Urinary bladder (tissue), 4 donors: ENCODE measurements around the gene ZBTB2. TPM values are rescaled to one million over a fixed set of nuclear protein-coding genes. Genes with fewer than 3 reads are reported as not detected.
"Not testable (repeated sequence)": the region's sequence is repeated elsewhere in the genome, so short reads cannot be mapped to it uniquely, and the experiment has no call there.

Experiments
- DNase-seq: peaks from one replicate; pipeline ENCODE4 v3.0.0-alpha.2; 2015; ENCODE audit errors: extremely low spot score
- H3K27ac ChIP-seq: one replicate; pipeline ENCODE4 v1.5.1; 2013; ENCODE audit warnings: low read depth, mild to moderate bottlenecking, moderate library complexity
- H3K36me3 ChIP-seq: one replicate; pipeline ENCODE4 v1.6.1; 2013; ENCODE audit warnings: mild to moderate bottlenecking, moderate library complexity; ENCODE audit not compliant: insufficient read depth
- H3K4me1 ChIP-seq: one replicate; pipeline ENCODE4 v1.6.1; 2013; ENCODE audit warnings: mild to moderate bottlenecking, moderate library complexity; ENCODE audit not compliant: insufficient read depth
- H3K4me3 ChIP-seq: one replicate; pipeline ENCODE4 v1.5.1; 2013; ENCODE audit warnings: low read depth, low read length
- WGBS: extraction: QIAGEN DNeasy Blood & Tissue Kit; methylation state at CpG from one replicate; pipeline ENCODE4 v1.1.7; 2013; 5-methylcytosine and 5-hydroxymethylcytosine counted together
- polyA plus RNA-seq: library from polyadenylated mRNA; stranded (reverse); fragments of 200-250 nt; gene quantifications from one replicate; pipeline ENCODE4 v1.2.3, GENCODE V29; 2013
- total RNA-seq: library from RNA; depleted of rRNA; stranded (reverse); fragments of >200 nt; gene quantifications from one replicate; pipeline ENCODE4 v1.2.3, GENCODE V29; 2014
- donor health status: healthy with polysubstance abuse.
- donor health status: healthy.

Gene ZBTB2
- total and polyA plus RNA-seq, 2 donors: 10.3 to 14.2 TPM

DNA sequence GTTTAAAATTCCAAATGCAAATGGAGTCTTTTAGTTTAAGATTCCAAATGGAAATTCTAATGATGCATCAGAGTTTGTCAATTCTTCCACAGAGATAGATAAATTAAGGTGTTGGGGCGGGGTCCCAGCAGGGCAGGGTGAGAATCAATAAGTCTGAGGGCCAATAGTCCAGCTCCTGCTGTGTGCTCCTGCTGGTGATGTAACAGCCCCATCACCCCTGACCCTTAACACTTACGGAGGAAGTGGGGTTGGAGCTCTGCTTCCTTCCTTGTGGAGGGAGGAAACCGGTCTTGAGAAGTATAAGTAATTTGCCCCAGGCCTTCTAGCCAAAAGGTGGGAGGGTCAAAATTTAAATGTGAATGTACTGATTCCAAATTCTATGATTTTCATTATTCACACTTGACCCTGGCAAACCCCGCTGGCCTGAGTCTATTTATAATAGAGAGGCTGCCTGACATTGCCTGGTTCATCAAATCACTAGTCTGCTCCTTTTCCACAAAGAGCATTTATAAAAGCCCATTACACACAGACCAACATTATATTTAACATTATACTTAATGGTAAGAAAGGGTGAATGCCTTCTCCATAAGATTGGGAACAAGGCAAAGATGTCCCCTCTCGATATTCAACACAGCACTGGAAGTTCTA lies 17.2 kb downstream of the ZBTB2 start:
- Histone ChIP-seq H3K4me1 (no peaks in the 10 kb centered on the region), H3K27ac (no peak overlapping the region)

DNA sequence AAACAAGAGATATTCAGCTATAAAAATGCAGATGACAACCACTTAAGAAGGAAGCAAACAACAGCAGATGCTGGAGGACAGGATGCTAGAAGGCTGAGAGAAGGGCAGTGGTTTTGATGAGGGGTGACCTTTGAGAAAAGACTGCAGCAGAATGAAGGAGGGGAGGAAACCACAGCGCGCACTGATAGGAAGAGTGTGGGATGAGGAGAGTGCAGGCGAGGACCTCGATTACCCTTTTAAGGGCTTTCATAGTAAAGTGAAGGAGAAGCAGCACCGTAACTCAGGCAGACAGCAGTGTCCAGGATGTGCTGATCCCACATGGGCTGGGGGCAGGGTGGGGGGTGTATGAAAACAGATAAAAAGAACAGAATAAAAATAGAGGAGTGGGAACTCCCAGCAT lies 19.2 kb downstream of the ZBTB2 start:
- H3K36me3 ChIP-seq: no peaks in the 10 kb centered on the region
- no peak overlapping the region for H3K27ac ChIP-seq
- WGBS: 86% methylated on average over 5 of the region's 5 CpGs
- H3K4me3 ChIP-seq: no peak overlapping the region
- no peaks in the 10 kb centered on the region for H3K4me1 ChIP-seq
- no peak for DNase-seq

More for the DNA sequence above, 17.2 kb downstream of the ZBTB2 start:
- no peaks in the 10 kb centered on the region for H3K36me3 ChIP-seq
- 81% methylated on average over 5 of the region's 5 CpGs for WGBS
- no peak for DNase-seq
- no peak overlapping the region for H3K4me3 ChIP-seq

- 72% methylated on average over 6 of the region's 6 CpGs for WGBS
- no peak for DNase-seq
- H3K27ac ChIP-seq: no peak overlapping the region
- no peak overlapping the region for H3K4me3 ChIP-seq
- no peaks in the 10 kb centered on the region for H3K36me3 ChIP-seq
- no peaks in the 10 kb centered on the region for H3K4me1 ChIP-seq
Measured at GRCh38 chr6:151370509-151371078, 20.8 kb downstream of the ZBTB2 start.

GRCh38 chr6:151365233-151365632 lies 26.1 kb downstream of the ZBTB2 start:
- Histone ChIP-seq H3K4me3 (no peak overlapping the region), H3K36me3 (no peaks in the 10 kb centered on the region), H3K27ac (no peak overlapping the region), H3K4me1 (no peaks in the 10 kb centered on the region)
- 94% methylated on average over 6 of the region's 6 CpGs for WGBS
- no peak for DNase-seq

- Histone ChIP-seq H3K4me3 (no peak overlapping the region), H3K4me1 (no peaks in the 10 kb centered on the region), H3K27ac (no peak overlapping the region), H3K36me3 (no peaks in the 10 kb centered on the region)
- 91% methylated on average over 5 of the region's 5 CpGs for WGBS
- DNase-seq: no peak
Measured at GRCh38 chr6:151359486-151359885, 31.9 kb downstream of the ZBTB2 start.

DNA sequence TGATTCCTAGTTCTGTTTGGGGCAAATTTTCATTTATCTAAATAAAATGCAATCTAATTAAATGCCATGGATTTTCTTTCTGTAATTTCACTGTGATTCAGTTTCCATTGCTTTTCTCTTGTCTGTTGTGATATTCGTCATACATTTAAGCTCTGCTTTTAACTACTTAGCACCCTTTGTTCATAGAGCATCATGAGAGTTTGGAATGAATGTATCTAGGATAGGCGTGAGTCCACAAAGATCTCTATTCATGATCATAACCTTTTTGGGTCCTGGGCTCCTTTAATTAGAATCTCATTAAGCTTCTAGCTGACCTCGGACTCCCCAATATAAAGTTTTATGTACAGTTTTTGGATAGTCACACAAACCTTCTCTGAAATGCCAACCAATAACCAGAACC lies 32.9 kb downstream of the ZBTB2 start:
- Histone ChIP-seq H3K4me1 (no peaks in the 10 kb centered on the region), H3K4me3 (no peak overlapping the region), H3K27ac (no peak overlapping the region), H3K36me3 (no peaks in the 10 kb centered on the region)
- WGBS: 87% methylated on average over 3 of the region's 3 CpGs
- no peak for DNase-seq

GRCh38 chr6:151357758-151358436 lies 33.5 kb downstream of the ZBTB2 start:
- no peak overlapping the region for H3K4me3 ChIP-seq
- DNase-seq: no peak
- no peaks in the 10 kb centered on the region for H3K4me1 ChIP-seq
- WGBS: 75% methylated on average over 6 of the region's 6 CpGs
- no peaks in the 10 kb centered on the region for H3K36me3 ChIP-seq
- no peak overlapping the region for H3K27ac ChIP-seq

DNA sequence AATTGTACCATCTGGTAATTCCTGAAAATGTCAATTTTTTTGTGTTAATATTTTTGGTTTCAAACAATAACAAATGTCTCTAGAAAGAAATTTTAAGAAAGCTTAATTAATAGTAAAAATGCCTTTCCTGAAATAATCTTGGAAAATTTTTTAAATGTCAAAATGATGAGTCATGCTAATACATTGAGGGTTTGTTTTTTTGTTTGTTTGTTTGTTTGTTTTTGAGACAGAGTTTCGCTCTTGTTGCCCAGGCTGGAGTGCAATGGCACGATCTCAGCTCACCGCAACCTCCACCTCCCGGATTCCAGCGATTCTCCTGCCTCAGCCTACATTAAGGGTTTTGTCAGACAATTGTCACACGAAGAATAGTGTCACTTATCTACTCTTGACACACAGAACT lies 34.4 kb downstream of the ZBTB2 start:
- not testable (repeated sequence) for H3K27ac ChIP-seq, DNase-seq, H3K4me3 ChIP-seq, H3K36me3 ChIP-seq, H3K4me1 ChIP-seq
- 88% methylated on average over 6 of the region's 6 CpGs for WGBS

- Histone ChIP-seq H3K27ac (no peak overlapping the region), H3K4me1 (no peaks in the 10 kb centered on the region), H3K36me3 (no peaks in the 10 kb centered on the region), H3K4me3 (no peak overlapping the region)
- 94% methylated on average over 10 of the region's 10 CpGs for WGBS
- no peak for DNase-seq
Measured at GRCh38 chr6:151353795-151354194, 37.6 kb downstream of the ZBTB2 start.

DNA sequence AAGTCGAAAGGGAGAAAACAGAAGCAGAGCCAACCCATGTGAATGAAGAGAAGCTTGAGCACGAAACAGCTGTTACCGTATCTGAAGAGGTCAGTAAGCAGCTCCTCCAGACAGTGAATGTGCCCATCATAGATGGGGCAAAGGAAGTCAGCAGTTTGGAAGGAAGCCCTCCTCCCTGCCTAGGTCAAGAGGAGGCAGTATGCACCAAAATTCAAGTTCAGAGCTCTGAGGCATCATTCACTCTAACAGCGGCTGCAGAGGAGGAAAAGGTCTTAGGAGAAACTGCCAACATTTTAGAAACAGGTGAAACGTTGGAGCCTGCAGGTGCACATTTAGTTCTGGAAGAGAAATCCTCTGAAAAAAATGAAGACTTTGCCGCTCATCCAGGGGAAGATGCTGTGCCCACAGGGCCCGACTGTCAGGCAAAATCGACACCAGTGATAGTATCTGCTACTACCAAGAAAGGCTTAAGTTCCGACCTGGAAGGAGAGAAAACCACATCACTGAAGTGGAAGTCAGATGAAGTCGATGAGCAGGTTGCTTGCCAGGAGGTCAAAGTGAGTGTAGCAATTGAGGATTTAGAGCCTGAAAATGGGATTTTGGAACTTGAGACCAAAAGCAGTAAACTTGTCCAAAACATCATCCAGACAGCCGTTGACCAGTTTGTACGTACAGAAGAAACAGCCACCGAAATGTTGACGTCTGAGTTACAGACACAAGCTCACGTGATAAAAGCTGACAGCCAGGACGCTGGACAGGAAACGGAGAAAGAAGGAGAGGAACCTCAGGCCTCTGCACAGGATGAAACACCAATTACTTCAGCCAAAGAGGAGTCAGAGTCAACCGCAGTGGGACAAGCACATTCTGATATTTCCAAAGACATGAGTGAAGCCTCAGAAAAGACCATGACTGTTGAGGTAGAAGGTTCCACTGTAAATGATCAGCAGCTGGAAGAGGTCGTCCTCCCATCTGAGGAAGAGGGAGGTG lies 38.7 kb downstream of the ZBTB2 start:
- WGBS: 72% methylated on average over 19 of the region's 19 CpGs
- H3K4me1 ChIP-seq: no peaks in the 10 kb centered on the region
- no peaks in the 10 kb centered on the region for H3K36me3 ChIP-seq
- no peak for DNase-seq
- H3K27ac ChIP-seq: no peak overlapping the region
- no peak overlapping the region for H3K4me3 ChIP-seq

GRCh38 chr6:151351731-151352130 lies 39.6 kb downstream of the ZBTB2 start:
- DNase-seq: no peak
- Histone ChIP-seq H3K27ac (no peak overlapping the region), H3K36me3 (no peaks in the 10 kb centered on the region), H3K4me1 (no peaks in the 10 kb centered on the region), H3K4me3 (no peak overlapping the region)
- WGBS: 97% methylated on average over 7 of the region's 7 CpGs

DNA sequence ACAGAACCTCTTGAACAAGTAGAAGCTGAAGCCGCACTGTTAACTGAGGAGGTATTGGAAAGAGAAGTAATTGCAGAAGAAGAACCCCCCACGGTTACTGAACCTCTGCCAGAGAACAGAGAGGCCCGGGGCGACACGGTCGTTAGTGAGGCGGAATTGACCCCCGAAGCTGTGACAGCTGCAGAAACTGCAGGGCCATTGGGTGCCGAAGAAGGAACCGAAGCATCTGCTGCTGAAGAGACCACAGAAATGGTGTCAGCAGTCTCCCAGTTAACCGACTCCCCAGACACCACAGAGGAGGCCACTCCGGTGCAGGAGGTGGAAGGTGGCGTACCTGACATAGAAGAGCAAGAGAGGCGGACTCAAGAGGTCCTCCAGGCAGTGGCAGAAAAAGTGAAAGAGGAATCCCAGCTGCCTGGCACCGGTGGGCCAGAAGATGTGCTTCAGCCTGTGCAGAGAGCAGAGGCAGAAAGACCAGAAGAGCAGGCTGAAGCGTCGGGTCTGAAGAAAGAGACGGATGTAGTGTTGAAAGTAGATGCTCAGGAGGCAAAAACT lies 40.1 kb downstream of the ZBTB2 start:
- no peak for DNase-seq
- Histone ChIP-seq H3K27ac (no peak overlapping the region), H3K4me1 (no peaks in the 10 kb centered on the region), H3K4me3 (no peak overlapping the region), H3K36me3 (no peaks in the 10 kb centered on the region)
- WGBS: 96% methylated on average over 18 of the region's 18 CpGs

- H3K27ac ChIP-seq: no peak overlapping the region
- no peaks in the 10 kb centered on the region for H3K36me3 ChIP-seq
- no peak overlapping the region for H3K4me3 ChIP-seq
- DNase-seq: no peak
- no peaks in the 10 kb centered on the region for H3K4me1 ChIP-seq
- WGBS: 97% methylated on average over 20 of the region's 20 CpGs
Measured at GRCh38 chr6:151350442-151351145, 40.8 kb downstream of the ZBTB2 start.
